Eye (tissue), 1 donor: ENCODE results near the gene ARF4.
A peak's percentile ranks its signal among the peaks of the same experiment; 100 is the strongest.

ENCODE experiments used
- DNase-seq: peaks from one replicate; pipeline ENCODE4 v3.0.0-alpha.2; 2015

ARF4 gene

GRCh38 chr3:57575966-57576626, 21.0 kb downstream of the ARF4 start:
- DNase-seq: no peak

GRCh38 chr3:57572096-57572495, 25.0 kb downstream of the ARF4 start:
- no peak for DNase-seq

GRCh38 chr3:57570878-57571277, 26.3 kb downstream of the ARF4 start:
- DNase-seq: no peak

GRCh38 chr3:57569859-57570450, 27.2 kb downstream of the ARF4 start:
- no peak for DNase-seq

GRCh38 chr3:57559526-57559925, 37.6 kb downstream of the ARF4 start:
- DNase-seq: no peak

GRCh38 chr3:57557085-57557537, 40.0 kb downstream of the ARF4 start:
- peak; percentile 24 for DNase-seq

- no peak for DNase-seq
Measured at GRCh38 chr3:57556459-57557084, 40.6 kb downstream of the ARF4 start.

- DNase-seq: peak; percentile 96
Measured at GRCh38 chr3:57555738-57556458, 41.2 kb downstream of the ARF4 start, which contains the start of gene PDE12. TSS of gene PDE12 (plus strand) at chr3:57556274. CDS start at chr3:57556380, 106 bp downstream.

- DNase-seq: no peak
Measured at GRCh38 chr3:57555306-57555705, 41.8 kb downstream of the ARF4 start.

- DNase-seq: no peak
Measured at GRCh38 chr3:57546616-57547015, 50.5 kb downstream of the ARF4 start.

GRCh38 chr3:57545636-57546268, 51.4 kb downstream of the ARF4 start:
- DNase-seq: no peak

GRCh38 chr3:57544181-57545125, 52.7 kb downstream of the ARF4 start, which contains the start of gene DNAH12:
TSS of gene DNAH12 (minus strand) at chr3:57544344. CDS start at chr3:57542870, 1,474 bp downstream.
- peak; percentile 93 for DNase-seq

- DNase-seq: no peak
Measured at GRCh38 chr3:57538465-57538864, 58.7 kb downstream of the ARF4 start.

- DNase-seq: no peak
Measured at GRCh38 chr3:57530071-57530608, 67.0 kb downstream of the ARF4 start.
